CD8-positive, alpha-beta memory T cell (primary cell): ENCODE measurements around the gene GREB1L. TPM values are rescaled to one million over a fixed set of nuclear protein-coding genes. Genes with fewer than 3 reads are reported as not detected.

ENCODE experiments used
- CTCF ChIA-PET: fragments of 350-600 bp; sonication (Branson Sonifier 250); formaldehyde crosslinking; loops from one replicate; lab custom pipeline; 2021; ENCODE audit warnings: antibody characterized with exemption; lab: Charles Lee
- POLR2A ChIA-PET: fragments of 350-600 bp; sonication (Branson Sonifier 250); formaldehyde crosslinking; loops from one replicate; lab custom pipeline; 2021; ENCODE audit warnings: antibody characterized with exemption; lab: Charles Lee
- DNase-seq, 5 donors: peaks; one replicate each; pipeline versions ENCODE4 v3.0.0 to v3.0.0-alpha.2; 2020 to 2022; ENCODE audit warnings: mixed read lengths in 1 of 5
- H3K27ac ChIP-seq: one replicate; pipeline ENCODE4 v1.7.0; 2013; ENCODE audit warnings: low read depth, mild to moderate bottlenecking, low read length, moderate library complexity
- H3K27me3 ChIP-seq: 2 replicates; pipeline ENCODE4 v1.7.0; 2013; ENCODE audit warnings: low read length, mild to moderate bottlenecking; ENCODE audit not compliant: insufficient read depth, poor library complexity, severe bottlenecking
- H3K36me3 ChIP-seq: 2 replicates; pipeline ENCODE4 v1.7.0; 2013; ENCODE audit warnings: mild to moderate bottlenecking, low read length, moderate library complexity; ENCODE audit not compliant: insufficient read depth
- H3K4me1 ChIP-seq: 2 replicates; pipeline ENCODE4 v1.7.0; 2013; ENCODE audit warnings: mild to moderate bottlenecking, low read length, moderate library complexity; ENCODE audit not compliant: insufficient read depth
- H3K4me3 ChIP-seq: 2 replicates; pipeline ENCODE4 v1.7.0; 2013; ENCODE audit warnings: mild to moderate bottlenecking, low read length
- H3K9me3 ChIP-seq: 2 replicates; pipeline ENCODE4 v1.7.0; 2013; ENCODE audit warnings: mild to moderate bottlenecking, low read length
- H3K27ac Mint-ChIP-seq, 8 donors: one replicate each; pipeline ENCODE4 v1.8.0; 2020 to 2021; ENCODE audit warnings: mixed read lengths in 8 of 8, mild to moderate bottlenecking in 6 of 8, inconsistent platforms in 3 of 8, moderate library complexity in 3 of 8
- H3K27me3 Mint-ChIP-seq, 2 donors: one replicate each; pipeline ENCODE4 v1.8.0; 2020 to 2021; ENCODE audit warnings: mixed read lengths in 2 of 2, mild to moderate bottlenecking in 1 of 2, moderate library complexity in 1 of 2
- H3K36me3 Mint-ChIP-seq, 3 donors: one replicate each; pipeline ENCODE4 v1.8.0; 2020 to 2021; ENCODE audit warnings: mixed read lengths in 3 of 3, inconsistent platforms in 1 of 3, mild to moderate bottlenecking in 1 of 3
- H3K4me1 Mint-ChIP-seq, 3 donors: one replicate each; pipeline ENCODE4 v1.8.0; 2020 to 2021; ENCODE audit warnings: mixed read lengths in 3 of 3, inconsistent platforms in 1 of 3, mild to moderate bottlenecking in 1 of 3
- H3K4me3 Mint-ChIP-seq, 7 donors: one replicate each; pipeline ENCODE4 v1.8.0; 2020 to 2021; ENCODE audit warnings: mixed read lengths in 7 of 7, mild to moderate bottlenecking in 6 of 7, moderate library complexity in 4 of 7, inconsistent platforms in 2 of 7
- H3K9me3 Mint-ChIP-seq, 5 donors: one replicate each; pipeline ENCODE4 v1.8.0; 2020 to 2022; ENCODE audit warnings: mixed read lengths in 5 of 5, mild to moderate bottlenecking in 3 of 5, moderate library complexity in 2 of 5, inconsistent platforms in 1 of 5
- polyA plus RNA-seq: library from polyadenylated mRNA; unstranded; fragments of 300-500 nt; fragmentation: Illumina TruSeq; gene quantifications from one replicate; pipeline ENCODE4 v1.2.3, GENCODE V29; 2021
- total RNA-seq, 2 experiments: library from RNA; stranded (reverse); gene quantifications; one replicate each; pipeline ENCODE4 v1.2.3, GENCODE V29; 2021

GREB1L gene
- total and polyA plus RNA-seq, 3 experiments from 2014 or later, result 0.13 TPM; not detected in 2

DNA sequence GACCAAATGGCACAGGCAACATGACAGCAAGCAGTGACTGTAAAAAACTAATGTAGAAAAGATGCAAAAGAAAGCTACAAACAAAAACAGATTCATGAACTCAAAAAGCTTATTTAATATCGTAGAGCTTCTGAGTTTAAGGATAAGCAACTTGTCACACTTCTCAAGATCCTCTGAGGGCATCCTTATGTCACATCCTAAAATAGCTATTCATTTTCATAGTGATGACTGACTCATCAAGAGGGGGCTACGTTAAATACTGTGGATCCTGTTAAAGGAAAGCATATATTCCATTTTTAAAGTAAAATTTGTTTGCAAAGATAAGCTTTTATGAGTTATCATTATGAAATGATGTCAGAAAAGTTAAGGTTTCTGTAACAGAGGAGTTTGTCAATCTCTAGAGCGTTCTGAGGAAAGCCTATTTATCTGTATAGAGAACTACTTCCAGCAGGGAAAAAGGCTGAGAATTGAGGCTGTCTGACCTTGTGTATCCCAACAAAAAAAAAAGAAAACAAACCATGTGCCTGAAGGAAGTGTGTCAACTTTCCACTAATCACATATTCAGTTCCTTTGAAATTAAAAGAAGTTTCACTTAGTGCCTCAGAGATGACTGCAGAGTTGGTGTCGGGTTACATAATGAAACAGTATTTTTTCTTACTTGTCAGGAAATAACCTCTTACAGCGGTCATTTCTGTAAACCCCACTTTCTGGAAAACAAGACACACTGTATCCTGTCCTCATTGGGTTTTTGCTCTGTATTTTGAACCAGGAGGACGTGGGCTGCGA is 243.0 kb downstream of the GREB1L start:
- H3K36me3 Mint-ChIP-seq, result no peaks in the 10 kb centered on the region

DNA sequence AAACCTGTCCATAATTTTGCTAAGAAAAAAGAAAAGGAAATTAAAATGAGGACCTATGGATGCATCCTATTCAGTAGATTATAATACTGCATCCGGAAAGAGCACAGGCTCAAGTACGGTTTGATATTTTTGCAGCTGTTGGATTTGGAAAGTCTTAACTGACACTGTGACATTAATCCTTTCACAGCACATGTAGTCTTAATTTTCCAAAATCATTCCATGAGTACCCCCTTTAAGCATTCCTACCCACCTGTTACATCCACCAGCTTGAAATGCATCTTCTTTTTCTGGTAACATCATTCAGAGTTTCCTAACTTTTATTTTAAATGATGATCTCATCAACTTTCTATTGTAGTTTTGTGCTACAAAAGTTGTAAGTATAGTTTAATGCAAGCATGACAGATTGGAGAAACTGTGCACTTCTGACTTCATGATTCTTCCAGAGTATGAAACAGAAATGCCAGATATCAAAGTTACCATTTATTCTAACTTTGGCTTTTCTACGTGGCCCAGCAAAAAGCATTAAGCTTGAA is 244.9 kb downstream of the GREB1L start:
- Histone ChIP-seq H3K4me3 (no peak overlapping the region), H3K36me3 (no peaks in the 10 kb centered on the region), H3K27me3 (no peaks in the 10 kb centered on the region), H3K9me3 (no peaks in the 10 kb centered on the region), H3K27ac (no peak overlapping the region), H3K4me1 (no peaks in the 10 kb centered on the region)
- H3K36me3 Mint-ChIP-seq, result no peaks in the 10 kb centered on the region
- ChIA-PET CTCF (interaction anchor here (1.7 kb wide), 1 partner anchor 9 kb away, joined by 3 read pairs; no protein-coding TSS in a partner anchor), POLR2A (no interaction called here)
- no peak overlapping the region for H3K27ac Mint-ChIP-seq
- H3K4me1 Mint-ChIP-seq, result no peaks in the 10 kb centered on the region
- DNase-seq, result no peak
- H3K9me3 Mint-ChIP-seq, result no peaks in the 10 kb centered on the region
- peaks cover 2 to 30% of the 10 kb centered on the region in 2 donors for H3K27me3 Mint-ChIP-seq
- H3K4me3 Mint-ChIP-seq, result no peak overlapping the region

More for the DNA sequence above, 243.0 kb downstream of the GREB1L start:
- H3K4me3 ChIP-seq, result no peak overlapping the region
- Mint-ChIP-seq H3K4me1 (no peaks in the 10 kb centered on the region), H3K27me3 (peaks cover 4 to 39% of the 10 kb centered on the region in 2 donors), H3K9me3 (no peaks in the 10 kb centered on the region), H3K27ac (no peak overlapping the region), H3K4me3 (no peak overlapping the region)
- DNase-seq, result no peak
- no peaks in the 10 kb centered on the region for H3K36me3 ChIP-seq
- ChIA-PET POLR2A (no interaction called here), CTCF (interaction anchor here (1.7 kb wide), 1 partner anchor 11 kb away, joined by 3 read pairs; no protein-coding TSS in a partner anchor)
- no peaks in the 10 kb centered on the region for H3K4me1 ChIP-seq
- H3K27me3 ChIP-seq, result no peaks in the 10 kb centered on the region
- H3K27ac ChIP-seq, result no peak overlapping the region
- no peaks in the 10 kb centered on the region for H3K9me3 ChIP-seq

DNA sequence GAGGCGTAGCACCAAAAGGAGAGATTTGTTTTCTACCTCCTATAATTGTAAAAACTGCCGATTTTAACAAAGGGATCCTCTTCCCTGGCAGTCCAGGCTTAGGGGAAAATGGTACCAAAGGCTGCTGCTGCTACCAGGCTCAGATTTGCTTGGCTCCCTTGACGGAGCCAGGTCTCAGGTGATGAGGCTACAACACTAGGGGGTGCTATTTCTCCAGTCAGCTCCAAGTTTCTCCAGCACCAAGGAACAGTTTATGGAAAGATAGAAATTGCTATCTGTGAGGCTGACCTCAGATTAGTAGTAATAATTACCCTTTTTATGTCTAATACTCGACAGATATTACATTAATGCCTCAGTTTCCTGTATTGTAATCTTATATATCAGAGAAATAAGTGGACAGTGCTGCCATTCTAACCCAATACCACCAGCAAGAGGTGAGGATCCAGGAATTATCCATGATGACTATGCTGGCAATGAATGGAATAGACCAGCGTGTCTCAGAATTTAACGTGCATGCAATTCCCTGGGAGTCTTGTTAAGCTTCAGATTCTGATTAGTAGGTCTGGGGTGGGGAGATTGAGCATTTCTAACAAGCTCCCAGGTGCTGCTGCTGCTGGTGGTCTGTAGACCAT is 247.2 kb downstream of the GREB1L start:
- Mint-ChIP-seq H3K27me3 (peaks cover 2 to 22% of the 10 kb centered on the region in 2 donors), H3K4me1 (no peaks in the 10 kb centered on the region), H3K9me3 (no peaks in the 10 kb centered on the region), H3K4me3 (no peak overlapping the region), H3K27ac (no peak overlapping the region), H3K36me3 (no peaks in the 10 kb centered on the region)
- Histone ChIP-seq H3K36me3 (no peaks in the 10 kb centered on the region), H3K27ac (no peak overlapping the region), H3K4me3 (no peak overlapping the region), H3K27me3 (no peaks in the 10 kb centered on the region), H3K4me1 (no peaks in the 10 kb centered on the region), H3K9me3 (no peaks in the 10 kb centered on the region)
- POLR2A ChIA-PET, result no interaction called here
- CTCF ChIA-PET, result interaction anchor here (0.8 to 1.4 kb wide), 3 partner anchors 10 to 466 kb away, joined by 3 to 4 read pairs (median 3); no protein-coding TSS in a partner anchor
- peak in 1 of 5 donors; percentile 11 for DNase-seq

DNA sequence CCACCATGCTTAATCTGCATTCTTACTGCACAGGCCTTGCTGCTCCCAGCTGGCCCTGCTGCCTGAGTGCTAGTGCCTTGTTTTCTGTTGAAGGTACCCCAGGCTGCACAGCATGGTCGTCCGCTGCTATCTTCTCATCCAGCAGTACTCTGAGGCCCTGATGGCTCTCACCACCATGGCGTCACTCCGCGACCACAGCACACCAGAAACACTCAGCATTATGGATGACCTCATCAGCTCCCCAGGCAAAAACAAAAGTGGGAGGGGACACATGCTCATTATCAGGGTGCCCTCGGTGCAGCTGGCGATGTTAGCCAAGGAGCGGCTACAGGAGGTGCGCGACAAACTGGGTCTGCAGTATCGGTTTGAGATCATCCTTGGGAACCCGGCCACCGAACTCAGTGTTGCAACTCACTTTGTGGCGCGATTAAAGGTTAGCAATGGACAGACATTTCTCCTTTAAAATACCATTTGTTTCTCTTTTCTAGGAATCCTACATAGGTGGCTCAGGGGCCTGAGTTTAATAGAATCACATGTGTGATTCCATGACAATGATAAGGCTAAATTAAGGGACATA is 248.0 kb downstream of the GREB1L start:
- H3K4me3 ChIP-seq, result no peak overlapping the region
- Mint-ChIP-seq H3K36me3 (no peaks in the 10 kb centered on the region), H3K4me3 (no peak overlapping the region), H3K4me1 (no peaks in the 10 kb centered on the region), H3K27me3 (peaks cover 2 to 18% of the 10 kb centered on the region in 2 donors), H3K9me3 (no peaks in the 10 kb centered on the region), H3K27ac (no peak overlapping the region)
- DNase-seq, result no peak
- H3K36me3 ChIP-seq, result no peaks in the 10 kb centered on the region
- CTCF ChIA-PET, result interaction anchor here (0.8 to 1.4 kb wide), 3 partner anchors 9 to 465 kb away, joined by 3 to 4 read pairs (median 3); no protein-coding TSS in a partner anchor
- no peak overlapping the region for H3K27ac ChIP-seq
- no peaks in the 10 kb centered on the region for H3K9me3 ChIP-seq
- no peaks in the 10 kb centered on the region for H3K27me3 ChIP-seq
- POLR2A ChIA-PET, result no interaction called here
- H3K4me1 ChIP-seq, result no peaks in the 10 kb centered on the region

DNA sequence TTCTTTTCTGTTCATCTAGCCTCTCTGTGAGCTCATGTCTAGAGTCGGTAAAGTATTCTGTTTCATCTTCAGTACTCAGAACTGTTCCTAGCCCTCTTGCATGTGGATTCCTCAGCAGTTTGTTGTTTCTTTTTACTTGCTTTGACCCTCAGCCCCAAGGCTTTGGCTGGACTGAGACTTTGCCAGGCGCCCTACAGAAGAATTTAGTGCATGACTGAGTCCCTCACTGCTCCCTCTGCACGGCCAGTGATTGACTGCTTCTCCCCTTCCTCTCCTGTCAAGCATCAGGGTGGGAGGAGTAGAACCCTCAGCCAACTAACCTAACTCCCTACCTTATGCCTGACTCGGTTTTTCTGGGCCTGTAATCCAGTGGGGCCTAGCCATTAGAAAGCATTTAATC is 248.7 kb downstream of the GREB1L start:
- Mint-ChIP-seq H3K4me1 (no peaks in the 10 kb centered on the region), H3K27ac (no peak overlapping the region), H3K9me3 (no peaks in the 10 kb centered on the region), H3K27me3 (peaks cover 2 to 11% of the 10 kb centered on the region in 2 donors), H3K36me3 (no peaks in the 10 kb centered on the region), H3K4me3 (no peak overlapping the region)
- ChIA-PET CTCF (no interaction called here), POLR2A (no interaction called here)
- Histone ChIP-seq H3K4me3 (no peak overlapping the region), H3K9me3 (no peaks in the 10 kb centered on the region), H3K4me1 (no peaks in the 10 kb centered on the region), H3K27me3 (no peaks in the 10 kb centered on the region), H3K36me3 (no peaks in the 10 kb centered on the region), H3K27ac (no peak overlapping the region)
- DNase-seq, result no peak

DNA sequence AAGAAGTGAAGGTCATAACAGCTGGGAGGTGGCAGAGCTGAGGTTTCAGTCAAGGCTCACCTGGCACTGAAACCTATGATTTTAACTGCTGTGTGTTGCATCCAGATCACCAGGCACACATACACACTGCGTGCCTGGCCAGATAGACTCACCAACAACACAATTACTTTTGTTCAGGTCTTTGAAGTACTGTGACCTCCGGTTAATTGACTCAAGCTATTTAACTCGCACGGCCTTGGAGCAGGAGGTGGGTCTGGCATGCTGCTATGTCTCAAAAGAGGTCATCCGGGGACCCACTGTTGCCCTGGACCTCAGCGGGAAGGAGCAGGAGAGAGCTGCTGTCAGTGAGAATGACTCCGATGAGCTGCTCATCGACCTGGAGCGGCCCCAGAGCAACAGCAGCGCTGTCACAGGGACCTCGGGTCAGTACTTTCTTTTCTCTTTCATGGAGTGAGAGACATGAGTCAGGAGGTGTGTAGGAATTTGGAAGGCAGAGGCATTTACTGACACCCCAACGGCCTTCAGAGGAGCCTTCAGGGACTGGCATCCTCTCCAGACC is 254.3 kb downstream of the GREB1L start:
- H3K4me1 ChIP-seq, result no peaks in the 10 kb centered on the region
- no peak for DNase-seq
- Mint-ChIP-seq H3K27me3 (peaks cover 8 to 11% of the 10 kb centered on the region in 2 donors), H3K36me3 (no peaks in the 10 kb centered on the region), H3K4me3 (no peak overlapping the region), H3K27ac (no peak overlapping the region), H3K9me3 (no peaks in the 10 kb centered on the region), H3K4me1 (no peaks in the 10 kb centered on the region)
- H3K9me3 ChIP-seq, result no peaks in the 10 kb centered on the region
- H3K27me3 ChIP-seq, result no peaks in the 10 kb centered on the region
- no peaks in the 10 kb centered on the region for H3K36me3 ChIP-seq
- H3K4me3 ChIP-seq, result no peak overlapping the region
- CTCF ChIA-PET, result interaction anchor here (0.7 to 1.3 kb wide), 2 partner anchors 10 to 460 kb away, joined by 3 read pairs; no protein-coding TSS in a partner anchor
- H3K27ac ChIP-seq, result no peak overlapping the region
- POLR2A ChIA-PET, result no interaction called here

DNA sequence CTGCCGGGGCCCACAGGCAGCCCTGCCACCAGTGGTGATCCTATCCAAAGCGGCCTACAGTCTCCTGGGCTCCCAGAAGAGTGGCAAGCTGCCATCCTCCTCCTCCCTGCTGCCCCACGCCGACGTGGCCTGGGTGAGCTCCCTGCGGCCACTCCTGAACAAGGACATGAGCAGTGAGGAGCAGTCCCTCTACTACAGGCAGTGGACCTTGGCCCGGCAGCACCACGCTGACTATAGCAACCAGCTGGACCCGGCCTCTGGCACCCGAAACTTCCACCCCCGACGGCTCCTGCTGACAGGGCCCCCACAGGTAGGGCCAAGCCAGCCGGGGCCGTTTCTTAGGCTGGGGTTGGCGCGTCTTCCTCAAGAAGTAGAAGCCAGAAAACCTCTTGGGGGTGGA is 258.0 kb downstream of the GREB1L start:
- Histone ChIP-seq H3K27me3 (no peaks in the 10 kb centered on the region), H3K27ac (no peak overlapping the region), H3K4me1 (no peaks in the 10 kb centered on the region), H3K36me3 (no peaks in the 10 kb centered on the region), H3K9me3 (no peaks in the 10 kb centered on the region), H3K4me3 (no peak overlapping the region)
- no peaks in the 10 kb centered on the region for H3K9me3 Mint-ChIP-seq
- POLR2A ChIA-PET, result no interaction called here
- H3K4me3 Mint-ChIP-seq, result no peak overlapping the region
- H3K27me3 Mint-ChIP-seq, result peaks cover 8 to 11% of the 10 kb centered on the region in 2 donors
- no peak for DNase-seq
- H3K4me1 Mint-ChIP-seq, result no peaks in the 10 kb centered on the region
- H3K27ac Mint-ChIP-seq, result no peak overlapping the region
- CTCF ChIA-PET, result no interaction called here
- no peaks in the 10 kb centered on the region for H3K36me3 Mint-ChIP-seq
